Neural cell (in vitro differentiated cells): ENCODE data around the gene CACNA1E. TPM values are rescaled to one million over a fixed set of nuclear protein-coding genes. Genes with fewer than 3 reads are reported as not detected.
A peak's percentile ranks its signal among the peaks of the same experiment; 100 is the strongest.

ENCODE experiments used
- H2AFZ ChIP-seq: fragments of 200-600, 300-800 bp; sonication (generic), shearing (Covaris generic); 2 replicates; pipeline ENCODE4 v1.6.0; 2014; ENCODE audit warnings: low read depth, mild to moderate bottlenecking, antibody characterized with exemption, low read length, moderate library complexity
- H3F3A ChIP-seq: fragments of 200-600 bp; shearing (Covaris generic); 2 replicates; pipeline ENCODE4 v1.6.1; 2016; ENCODE audit warnings: mild to moderate bottlenecking, moderate library complexity, mixed read lengths, antibody characterized with exemption, low read length; ENCODE audit not compliant: insufficient read depth, poor library complexity, severe bottlenecking
- H3K27ac ChIP-seq: fragments of 200-600, 300-800 bp; sonication (generic), shearing (Covaris generic); 2 replicates; pipeline ENCODE4 v1.5.1; 2014; ENCODE audit warnings: mild to moderate bottlenecking, low read length, moderate library complexity
- H3K27me3 ChIP-seq: fragments of 300-800, 200-600 bp; sonication (generic), shearing (Covaris generic); 2 replicates; pipeline ENCODE4 v1.6.0; 2014; ENCODE audit warnings: mild to moderate bottlenecking, low read depth, low read length, moderate library complexity; ENCODE audit not compliant: insufficient read depth
- H3K36me3 ChIP-seq: fragments of 300-800, 200-600 bp; sonication (generic), shearing (Covaris generic); 2 replicates; pipeline ENCODE4 v1.5.1; 2014; ENCODE audit warnings: mild to moderate bottlenecking, antibody characterized with exemption, low read length, moderate library complexity; ENCODE audit not compliant: insufficient read depth
- H3K4me2 ChIP-seq: fragments of 300-800, 200-600 bp; sonication (generic), shearing (Covaris generic); 2 replicates; pipeline ENCODE4 v1.6.0; 2014; ENCODE audit warnings: mild to moderate bottlenecking, low read length
- H3K4me3 ChIP-seq: fragments of 300-800, 200-600 bp; sonication (generic), shearing (Covaris generic); 2 replicates; pipeline ENCODE4 v1.5.1; 2014; ENCODE audit warnings: mild to moderate bottlenecking, low read length, moderate library complexity
- H3K79me2 ChIP-seq: fragments of 200-600 bp; shearing (Covaris generic); replicated peaks from 2 replicates; pipeline ENCODE4 v1.6.0; 2014; ENCODE audit warnings: mild to moderate bottlenecking, low read length, moderate library complexity; ENCODE audit not compliant: insufficient read depth
- H3K9ac ChIP-seq: fragments of 300-800, 200-600 bp; sonication (generic), shearing (Covaris generic); 2 replicates; pipeline ENCODE4 v1.6.1; 2016; ENCODE audit warnings: mild to moderate bottlenecking, low read length, mixed read lengths
- H3K9me2 ChIP-seq: fragments of 200-600 bp; shearing (Covaris generic); 2 replicates; pipeline ENCODE4 v1.6.1; 2016; ENCODE audit warnings: mild to moderate bottlenecking, low read length, mixed read lengths; ENCODE audit not compliant: insufficient read depth
- H3K9me3 ChIP-seq: fragments of 200-600, 300-800 bp; sonication (generic), shearing (Covaris generic); 2 replicates; pipeline ENCODE4 v1.6.1; 2016; ENCODE audit warnings: mild to moderate bottlenecking, mixed run types, low read length, moderate library complexity, mixed read lengths
- H4K20me1 ChIP-seq: fragments of 200-600 bp; shearing (Covaris generic); 2 replicates; pipeline ENCODE4 v1.6.1; 2016; ENCODE audit warnings: mild to moderate bottlenecking, mixed run types; ENCODE audit not compliant: insufficient read depth
- EP300 ChIP-seq: fragments of 450-650 bp; conservative IDR thresholded peaks from 2 replicates; pipeline ENCODE4 v1.6.1; 2014; ENCODE audit warnings: antibody characterized with exemption, mild to moderate bottlenecking, moderate library complexity; ENCODE audit not compliant: poor library complexity, severe bottlenecking
- EZH2 ChIP-seq: fragments of 200-600, 300-800 bp; shearing (Covaris generic), sonication (generic); IDR thresholded peaks from 2 replicates; pipeline ENCODE4 v1.6.1; 2014; ENCODE audit warnings: antibody characterized with exemption, low read length, borderline replicate concordance, mild to moderate bottlenecking; ENCODE audit not compliant: insufficient read depth, poor library complexity, severe bottlenecking
- MXI1 ChIP-seq: fragments of 450-650 bp; conservative IDR thresholded peaks from 2 replicates; pipeline ENCODE4 v1.6.1; 2014; ENCODE audit warnings: antibody characterized with exemption, mild to moderate bottlenecking; ENCODE audit not compliant: poor library complexity, severe bottlenecking
- POLR2AphosphoS5 ChIP-seq: IDR thresholded peaks from 2 replicates; pipeline ENCODE4 v1.6.1; 2012
- RAD21 ChIP-seq: fragments of 450-650 bp; conservative IDR thresholded peaks from 2 replicates; pipeline ENCODE4 v1.6.1; 2014; ENCODE audit warnings: antibody characterized with exemption, mild to moderate bottlenecking, moderate library complexity
- SMC3 ChIP-seq: fragments of 450-650 bp; conservative IDR thresholded peaks from 2 replicates; pipeline ENCODE4 v1.6.1; 2014; ENCODE audit warnings: antibody characterized with exemption, mild to moderate bottlenecking, moderate library complexity; ENCODE audit not compliant: poor library complexity
- TAF1 ChIP-seq: IDR thresholded peaks from 2 replicates; pipeline ENCODE4 v1.6.1; 2012; ENCODE audit warnings: low read depth
- polyA plus RNA-seq: library from polyadenylated mRNA; depleted of rRNA; stranded (reverse); fragments of >200 nt; gene quantifications from 2 replicates; pipeline ENCODE4 v1.2.3, GENCODE V29; 2014
- TF ChIP-seq, protein P1 (sequence below): IDR thresholded peaks from 2 replicates; pipeline ENCODE4 v1.6.1; 2012; ENCODE audit warnings: borderline replicate concordance
- TF ChIP-seq, protein P2 (sequence below): fragments of 450-650 bp; IDR thresholded peaks from 2 replicates; pipeline ENCODE4 v1.5.1; 2014; ENCODE audit warnings: antibody characterized with exemption, mild to moderate bottlenecking, moderate library complexity; ENCODE audit not compliant: poor library complexity, severe bottlenecking

Gene CACNA1E
- polyA plus RNA-seq, 1 donor from 2014 or later, result 29.5 TPM

DNA sequence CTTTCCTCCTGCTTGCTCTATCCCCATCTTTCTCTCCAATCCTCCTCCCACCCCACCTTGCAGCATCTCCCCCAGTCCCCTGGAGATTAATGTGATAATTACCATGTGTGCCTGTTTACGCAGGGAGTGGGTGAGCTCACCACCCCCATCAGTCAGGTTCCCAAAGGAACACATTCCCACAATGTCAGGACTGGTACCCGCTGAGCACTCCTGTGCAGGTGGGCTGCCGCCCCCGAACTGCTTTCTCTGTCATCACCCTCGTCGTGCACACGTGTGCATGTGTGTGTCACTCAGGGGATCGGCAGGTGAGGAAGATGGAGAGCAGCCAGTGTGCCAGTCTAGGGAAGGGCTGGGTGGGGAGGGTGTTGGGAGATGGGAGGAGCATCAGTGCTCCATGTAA lies 163.4 kb downstream of the CACNA1E start:
- H3F3A ChIP-seq, result no peaks in the 10 kb centered on the region
- TF ChIP-seq MXI1 (no peak), RAD21 (no peak), SMC3 (no peak), POLR2AphosphoS5 (no peak), EZH2 (no peak), EP300 (no peak), TAF1 (no peak)
- TF ChIP-seq, protein P1, sequence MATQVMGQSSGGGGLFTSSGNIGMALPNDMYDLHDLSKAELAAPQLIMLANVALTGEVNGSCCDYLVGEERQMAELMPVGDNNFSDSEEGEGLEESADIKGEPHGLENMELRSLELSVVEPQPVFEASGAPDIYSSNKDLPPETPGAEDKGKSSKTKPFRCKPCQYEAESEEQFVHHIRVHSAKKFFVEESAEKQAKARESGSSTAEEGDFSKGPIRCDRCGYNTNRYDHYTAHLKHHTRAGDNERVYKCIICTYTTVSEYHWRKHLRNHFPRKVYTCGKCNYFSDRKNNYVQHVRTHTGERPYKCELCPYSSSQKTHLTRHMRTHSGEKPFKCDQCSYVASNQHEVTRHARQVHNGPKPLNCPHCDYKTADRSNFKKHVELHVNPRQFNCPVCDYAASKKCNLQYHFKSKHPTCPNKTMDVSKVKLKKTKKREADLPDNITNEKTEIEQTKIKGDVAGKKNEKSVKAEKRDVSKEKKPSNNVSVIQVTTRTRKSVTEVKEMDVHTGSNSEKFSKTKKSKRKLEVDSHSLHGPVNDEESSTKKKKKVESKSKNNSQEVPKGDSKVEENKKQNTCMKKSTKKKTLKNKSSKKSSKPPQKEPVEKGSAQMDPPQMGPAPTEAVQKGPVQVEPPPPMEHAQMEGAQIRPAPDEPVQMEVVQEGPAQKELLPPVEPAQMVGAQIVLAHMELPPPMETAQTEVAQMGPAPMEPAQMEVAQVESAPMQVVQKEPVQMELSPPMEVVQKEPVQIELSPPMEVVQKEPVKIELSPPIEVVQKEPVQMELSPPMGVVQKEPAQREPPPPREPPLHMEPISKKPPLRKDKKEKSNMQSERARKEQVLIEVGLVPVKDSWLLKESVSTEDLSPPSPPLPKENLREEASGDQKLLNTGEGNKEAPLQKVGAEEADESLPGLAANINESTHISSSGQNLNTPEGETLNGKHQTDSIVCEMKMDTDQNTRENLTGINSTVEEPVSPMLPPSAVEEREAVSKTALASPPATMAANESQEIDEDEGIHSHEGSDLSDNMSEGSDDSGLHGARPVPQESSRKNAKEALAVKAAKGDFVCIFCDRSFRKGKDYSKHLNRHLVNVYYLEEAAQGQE, result no peak
- TF ChIP-seq, protein P2, sequence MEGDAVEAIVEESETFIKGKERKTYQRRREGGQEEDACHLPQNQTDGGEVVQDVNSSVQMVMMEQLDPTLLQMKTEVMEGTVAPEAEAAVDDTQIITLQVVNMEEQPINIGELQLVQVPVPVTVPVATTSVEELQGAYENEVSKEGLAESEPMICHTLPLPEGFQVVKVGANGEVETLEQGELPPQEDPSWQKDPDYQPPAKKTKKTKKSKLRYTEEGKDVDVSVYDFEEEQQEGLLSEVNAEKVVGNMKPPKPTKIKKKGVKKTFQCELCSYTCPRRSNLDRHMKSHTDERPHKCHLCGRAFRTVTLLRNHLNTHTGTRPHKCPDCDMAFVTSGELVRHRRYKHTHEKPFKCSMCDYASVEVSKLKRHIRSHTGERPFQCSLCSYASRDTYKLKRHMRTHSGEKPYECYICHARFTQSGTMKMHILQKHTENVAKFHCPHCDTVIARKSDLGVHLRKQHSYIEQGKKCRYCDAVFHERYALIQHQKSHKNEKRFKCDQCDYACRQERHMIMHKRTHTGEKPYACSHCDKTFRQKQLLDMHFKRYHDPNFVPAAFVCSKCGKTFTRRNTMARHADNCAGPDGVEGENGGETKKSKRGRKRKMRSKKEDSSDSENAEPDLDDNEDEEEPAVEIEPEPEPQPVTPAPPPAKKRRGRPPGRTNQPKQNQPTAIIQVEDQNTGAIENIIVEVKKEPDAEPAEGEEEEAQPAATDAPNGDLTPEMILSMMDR, result no peak
- no peaks in the 10 kb centered on the region for H3K79me2 ChIP-seq
- H3K9me2 ChIP-seq, result no peaks in the 10 kb centered on the region
- peak overlapping the region; percentile 46 for H3K4me3 ChIP-seq
- no peaks in the 10 kb centered on the region for H3K27me3 ChIP-seq
- peak overlapping the region; percentile 56 for H3K9ac ChIP-seq
- peak overlapping the region; percentile 94 for H3K27ac ChIP-seq
- H3K36me3 ChIP-seq, result peaks cover 4% of the 10 kb centered on the region
- no peak overlapping the region for H3K4me2 ChIP-seq
- H3K9me3 ChIP-seq, result no peaks in the 10 kb centered on the region
- no peaks in the 10 kb centered on the region for H4K20me1 ChIP-seq
- no peak overlapping the region for H2AFZ ChIP-seq

DNA sequence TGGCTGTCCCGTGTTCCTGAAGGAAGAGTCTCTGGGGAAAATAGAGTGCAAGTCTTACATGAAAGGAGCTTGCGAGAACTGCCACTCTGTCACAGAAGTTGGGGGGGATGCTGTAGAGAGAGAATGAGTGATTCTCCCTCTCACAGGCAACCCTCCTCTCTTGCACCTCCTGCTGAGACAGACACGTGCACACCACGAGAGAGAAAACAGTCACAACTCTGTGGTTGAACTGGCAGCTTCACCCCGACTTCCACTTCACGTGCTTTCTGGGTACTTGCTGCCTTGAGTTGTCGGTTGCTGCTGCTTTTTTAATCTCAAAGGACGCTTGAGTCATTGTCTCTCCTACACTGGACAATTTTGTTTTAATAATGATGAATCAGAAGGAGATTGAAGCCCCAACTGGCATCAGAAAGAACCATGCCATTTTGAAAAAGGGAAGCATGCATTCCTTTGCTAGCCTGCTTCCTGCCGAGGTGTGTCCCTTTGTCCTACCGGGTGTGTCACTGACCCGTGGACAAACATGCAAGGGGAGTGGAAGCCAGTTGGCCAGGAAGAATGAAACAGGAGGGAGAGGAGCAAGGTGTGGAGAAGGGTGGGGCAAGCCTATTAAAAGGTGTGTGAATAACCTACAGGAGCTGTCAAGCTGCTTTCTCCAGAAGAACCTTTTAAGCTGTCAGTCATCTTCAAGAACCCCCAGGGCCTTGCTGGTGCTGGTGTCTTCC lies 164.2 kb downstream of the CACNA1E start:
- no peak overlapping the region for H2AFZ ChIP-seq
- no peaks in the 10 kb centered on the region for H3K9me3 ChIP-seq
- peak overlapping the region; percentile 46 for H3K4me3 ChIP-seq
- TF ChIP-seq, protein P1, result peak; percentile 50
- no peak for TF ChIP-seq TAF1
- peak; percentile 86 for TF ChIP-seq EP300
- peak; percentile 48 for TF ChIP-seq POLR2AphosphoS5
- peak; percentile 71 for TF ChIP-seq MXI1
- no peak overlapping the region for H3K4me2 ChIP-seq
- no peaks in the 10 kb centered on the region for H3F3A ChIP-seq
- H3K9me2 ChIP-seq, result no peaks in the 10 kb centered on the region
- no peaks in the 10 kb centered on the region for H4K20me1 ChIP-seq
- no peaks in the 10 kb centered on the region for H3K79me2 ChIP-seq
- peak overlapping the region; percentile 94 for H3K27ac ChIP-seq
- peaks cover 4% of the 10 kb centered on the region for H3K36me3 ChIP-seq
- no peaks in the 10 kb centered on the region for H3K27me3 ChIP-seq
- peak overlapping the region; percentile 53 for H3K9ac ChIP-seq
